Measurements from ENCODE around the gene NOTCH3.

Gene NOTCH3

GRCh38 chr19:15235781-15236180 is 35.0 kb upstream of the NOTCH3 start:
- no peak for DNase-seq

- DNase-seq, result no peak
Observed at GRCh38 chr19:15234431-15235130, 33.8 kb upstream of the NOTCH3 start.

GRCh38 chr19:15231271-15231670 is 30.5 kb upstream of the NOTCH3 start:
- no peak for DNase-seq

- no peak for DNase-seq
Observed at GRCh38 chr19:15227261-15227660, 26.5 kb upstream of the NOTCH3 start.

- DNase-seq, result no peak
Observed at GRCh38 chr19:15225760-15226159, 25.0 kb upstream of the NOTCH3 start.

GRCh38 chr19:15223649-15224361 is 23.0 kb upstream of the NOTCH3 start:
- DNase-seq, result no peak

- peak; percentile 93 for DNase-seq
Observed at GRCh38 chr19:15222738-15223648, 22.2 kb upstream of the NOTCH3 start.

- no peak for DNase-seq
Observed at GRCh38 chr19:15220833-15221232, 20.0 kb upstream of the NOTCH3 start.

- no peak for DNase-seq
Observed at GRCh38 chr19:15218501-15218900, 17.7 kb upstream of the NOTCH3 start.

- no peak for DNase-seq
Observed at GRCh38 chr19:15216363-15216762, 15.6 kb upstream of the NOTCH3 start.

- DNase-seq, result no peak
Observed at GRCh38 chr19:15213715-15214381, 13.1 kb upstream of the NOTCH3 start.

- no peak for DNase-seq
Observed at GRCh38 chr19:15212711-15213110, 11.9 kb upstream of the NOTCH3 start.

- DNase-seq, result no peak
Observed at GRCh38 chr19:15210323-15210781, 9.6 kb upstream of the NOTCH3 start.

GRCh38 chr19:15201374-15202023 is 704 bp upstream of the NOTCH3 start:
- DNase-seq, result no peak

GRCh38 chr19:15199661-15200552 is 888 bp downstream of the NOTCH3 start:
- no peak for DNase-seq

GRCh38 chr19:15198951-15199660 is 1.7 kb downstream of the NOTCH3 start:
- DNase-seq, result no peak

GRCh38 chr19:15197942-15198341 is 2.9 kb downstream of the NOTCH3 start:
- DNase-seq, result no peak

- no peak for DNase-seq
Observed at GRCh38 chr19:15197275-15197941, 3.4 kb downstream of the NOTCH3 start.

- peak; percentile 37 for DNase-seq
Observed at GRCh38 chr19:15196360-15197005, 4.3 kb downstream of the NOTCH3 start.

Data from DMS153 (cell line).